ENCODE results near the gene CDK5R1. TPM values are rescaled to one million over a fixed set of nuclear protein-coding genes. Genes with fewer than 3 reads are reported as not detected.

CDK5R1 gene
- total and polyA plus RNA-seq, 2 donors (not counting 3 experiments of a cell fraction or from before 2014, with no cell fraction given) = 1.6 to 3.9 TPM

DNA sequence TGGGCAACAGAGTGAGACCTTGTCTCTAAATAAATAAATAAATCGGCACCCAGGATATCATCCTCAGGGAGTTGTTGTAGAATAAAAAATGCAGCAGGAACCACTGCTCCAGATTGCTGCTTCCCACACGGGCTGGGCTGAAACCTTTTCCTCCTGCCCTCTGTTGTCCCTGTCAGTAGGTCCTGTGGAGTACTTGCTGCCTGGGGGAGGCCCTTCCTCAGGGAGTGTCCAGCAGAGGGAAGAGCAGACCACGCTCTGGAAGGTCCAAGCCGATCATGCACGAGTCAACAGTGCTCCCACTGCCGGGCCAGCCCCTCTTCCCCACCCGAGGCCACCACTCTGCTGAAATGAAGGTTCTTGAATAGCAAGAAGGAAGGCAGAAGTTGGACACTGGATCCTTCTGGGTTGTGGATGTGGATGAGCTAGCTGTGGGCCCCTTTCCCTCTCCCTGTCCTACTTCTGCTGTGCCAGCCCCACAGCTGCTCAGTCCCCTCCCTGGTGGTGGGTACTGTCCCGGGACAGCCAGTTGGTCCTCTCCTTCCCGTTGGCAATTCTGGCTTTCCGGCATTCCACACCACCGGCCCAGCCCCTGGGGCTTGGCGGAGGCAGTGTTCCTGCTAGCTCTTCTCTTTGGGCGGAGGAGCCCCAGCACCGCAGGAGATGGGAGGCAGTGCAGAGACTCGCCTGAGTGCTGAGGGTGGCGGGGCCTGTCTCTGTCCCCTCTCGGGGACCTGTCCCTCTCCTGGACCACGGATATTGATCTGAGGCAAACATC is 10.8 kb downstream of the CDK5R1 start:
- DNase-seq (ENCODE audit: low read depth, low spot score) (no peak), FAIRE-seq (no peak)
- TF ChIP-seq MYC (IDR thresholded peaks at IDR 0.05; ENCODE audit: low read depth, low read length) (no peak), JUN (IDR thresholded peaks at IDR 0.05; ENCODE audit: borderline replicate concordance, insufficient read depth, insufficient read length, low read depth) (no peak), FOS (IDR thresholded peaks at IDR 0.05; ENCODE audit: borderline replicate concordance, insufficient read depth, low read length) (no peak), GATA2 (IDR thresholded peaks at IDR 0.05; ENCODE audit: insufficient read depth, insufficient read length, low read depth, low read length) (no peak), EZH2 (IDR thresholded peaks at IDR 0.05; ENCODE audit: borderline replicate concordance, low read depth, low read length, severe bottlenecking) (no peak), POLR2A (IDR thresholded peaks at IDR 0.05; ENCODE audit: low read depth, low read length) (no peak), POLR2AphosphoS5 (IDR thresholded peaks at IDR 0.05; ENCODE audit: insufficient read depth, low read depth, low read length) (no peak)
- TF ChIP-seq, protein P1, sequence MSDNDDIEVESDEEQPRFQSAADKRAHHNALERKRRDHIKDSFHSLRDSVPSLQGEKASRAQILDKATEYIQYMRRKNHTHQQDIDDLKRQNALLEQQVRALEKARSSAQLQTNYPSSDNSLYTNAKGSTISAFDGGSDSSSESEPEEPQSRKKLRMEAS (IDR thresholded peaks at IDR 0.05; ENCODE audit: insufficient read depth, insufficient read length) = no peak
- TF ChIP-seq, protein P2, sequence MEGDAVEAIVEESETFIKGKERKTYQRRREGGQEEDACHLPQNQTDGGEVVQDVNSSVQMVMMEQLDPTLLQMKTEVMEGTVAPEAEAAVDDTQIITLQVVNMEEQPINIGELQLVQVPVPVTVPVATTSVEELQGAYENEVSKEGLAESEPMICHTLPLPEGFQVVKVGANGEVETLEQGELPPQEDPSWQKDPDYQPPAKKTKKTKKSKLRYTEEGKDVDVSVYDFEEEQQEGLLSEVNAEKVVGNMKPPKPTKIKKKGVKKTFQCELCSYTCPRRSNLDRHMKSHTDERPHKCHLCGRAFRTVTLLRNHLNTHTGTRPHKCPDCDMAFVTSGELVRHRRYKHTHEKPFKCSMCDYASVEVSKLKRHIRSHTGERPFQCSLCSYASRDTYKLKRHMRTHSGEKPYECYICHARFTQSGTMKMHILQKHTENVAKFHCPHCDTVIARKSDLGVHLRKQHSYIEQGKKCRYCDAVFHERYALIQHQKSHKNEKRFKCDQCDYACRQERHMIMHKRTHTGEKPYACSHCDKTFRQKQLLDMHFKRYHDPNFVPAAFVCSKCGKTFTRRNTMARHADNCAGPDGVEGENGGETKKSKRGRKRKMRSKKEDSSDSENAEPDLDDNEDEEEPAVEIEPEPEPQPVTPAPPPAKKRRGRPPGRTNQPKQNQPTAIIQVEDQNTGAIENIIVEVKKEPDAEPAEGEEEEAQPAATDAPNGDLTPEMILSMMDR (IDR thresholded peaks at IDR 0.05; ENCODE audit: extremely low read depth in 1 of 2, insufficient read depth in 1 of 2, low read depth in 1 of 2, low read length in 2 of 2) = no peak
- Histone ChIP-seq H3K4me3 (replicated peaks in 1 of 3; ENCODE audit: insufficient read depth in 1 of 3, low read depth in 1 of 3, low read length in 3 of 3) (no peak overlapping the region), H3K27me3 (ENCODE audit: control insufficient read depth in 2 of 2, insufficient read depth in 2 of 2, low read length in 2 of 2) (no peaks in the 10 kb centered on the region), H3K9me3 (replicated peaks; ENCODE audit: control insufficient read depth, insufficient read depth, low read length) (no peaks in the 10 kb centered on the region), H3K4me1 (ENCODE audit: control insufficient read depth, extremely low read depth, insufficient read depth, low read length) (no peaks in the 10 kb centered on the region), H3K4me2 (ENCODE audit: insufficient read depth, low read length) (no peak overlapping the region), H3K9ac (replicated peaks; ENCODE audit: extremely low read depth, insufficient read depth, low read length) (no peak overlapping the region), H3K79me2 (ENCODE audit: control insufficient read depth, insufficient read depth, low read length) (no peaks in the 10 kb centered on the region), H4K20me1 (replicated peaks; ENCODE audit: control insufficient read depth, extremely low read depth, insufficient read depth, low read length) (no peaks in the 10 kb centered on the region), H2AFZ (ENCODE audit: low read depth, low read length) (no peak overlapping the region), H3K36me3 (ENCODE audit: control insufficient read depth in 2 of 2, extremely low read depth in 1 of 2, insufficient read depth in 2 of 2, low read length in 2 of 2) (no peaks in the 10 kb centered on the region), H3K27ac (ENCODE audit: insufficient read depth, low read depth, low read length) (no peak overlapping the region), H3K9me1 (replicated peaks; ENCODE audit: control insufficient read depth, extremely low read depth, insufficient read depth, low read length) (no peaks in the 10 kb centered on the region)
- dilution Hi-C loops (cut with MboI; ENCODE audit: extremely low pct_ligation_motif_present, low sequenced_read_pairs) = no loop called here
- intact Hi-C loops (cut with micrococcal nuclease) = no loop called here
- BruUV-seq (replicated peaks) = no TSS peak
- ChIA-PET CTCF (interaction anchor here (0.8 to 1.4 kb wide), 2 partner anchors 36 to 139 kb away, joined by 3 read pairs; no protein-coding TSS in a partner anchor), POLR2A (no interaction called here)

Measured in endothelial cell of umbilical vein (primary cell).